Measurements from ENCODE around the gene LDLRAP1. TPM values are rescaled to one million over a fixed set of nuclear protein-coding genes. Genes with fewer than 3 reads are reported as not detected.

Gene LDLRAP1
- total RNA-seq, 1 experiment from 2014 or later = 16.3 TPM

DNA sequence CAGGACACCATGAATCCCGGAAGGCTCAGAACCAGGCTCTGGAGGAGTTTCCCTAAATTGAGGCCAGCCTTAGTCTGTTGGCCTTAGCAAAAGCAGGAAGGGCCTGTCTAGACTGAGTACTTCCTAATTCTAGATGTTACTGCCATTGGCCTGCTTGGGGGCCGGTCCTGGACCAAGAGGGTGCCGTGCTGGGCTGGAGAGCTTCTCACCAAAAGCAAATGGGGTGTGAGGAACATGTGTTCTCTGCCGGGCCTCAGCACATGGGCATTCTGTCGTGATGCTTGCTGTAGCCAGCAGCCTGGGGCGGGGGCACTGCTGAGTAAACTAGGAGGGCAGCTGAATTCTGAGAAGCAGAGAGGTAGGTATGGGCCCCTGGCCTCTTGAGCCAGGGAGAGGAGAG is 37.5 kb downstream of the LDLRAP1 start:
- H3K4me3 Mint-ChIP-seq = no peak overlapping the region
- ChIA-PET CTCF (interaction anchor here (0.8 to 3.2 kb wide), 11 partner anchors 8 to 229 kb away, joined by 3 to 37 read pairs (median 6); partner anchors contain the start of gene LDLRAP1), POLR2A (no interaction called here)
- peaks cover 8% of the 10 kb centered on the region; the same call in 1 of the 2 replicates for H3K9me3 Mint-ChIP-seq
- TF ChIP-seq, protein P1, sequence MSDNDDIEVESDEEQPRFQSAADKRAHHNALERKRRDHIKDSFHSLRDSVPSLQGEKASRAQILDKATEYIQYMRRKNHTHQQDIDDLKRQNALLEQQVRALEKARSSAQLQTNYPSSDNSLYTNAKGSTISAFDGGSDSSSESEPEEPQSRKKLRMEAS (CRISPR knock-in tag; IDR thresholded peaks at IDR 0.05) = peak; percentile 70; the same call in 1 of the 2 replicates
- no peak for TF ChIP-seq ESRRA (CRISPR knock-in tag; IDR thresholded peaks at IDR 0.05; ENCODE audit: borderline replicate concordance)
- no peaks in the 10 kb centered on the region; the same call in none of the 2 replicates for H3K27me3 Mint-ChIP-seq (ENCODE audit: low read depth)
- H3K36me3 Mint-ChIP-seq = peaks cover 2% of the 10 kb centered on the region; the same call in 1 of the 2 replicates
- peak; percentile 51 for DNase-seq (ENCODE audit: low spot score)
- peak; percentile 76 for ATAC-seq
- no peak overlapping the region for H3K27ac Mint-ChIP-seq
- H3K4me1 Mint-ChIP-seq = peaks cover 30% of the 10 kb centered on the region

DNA sequence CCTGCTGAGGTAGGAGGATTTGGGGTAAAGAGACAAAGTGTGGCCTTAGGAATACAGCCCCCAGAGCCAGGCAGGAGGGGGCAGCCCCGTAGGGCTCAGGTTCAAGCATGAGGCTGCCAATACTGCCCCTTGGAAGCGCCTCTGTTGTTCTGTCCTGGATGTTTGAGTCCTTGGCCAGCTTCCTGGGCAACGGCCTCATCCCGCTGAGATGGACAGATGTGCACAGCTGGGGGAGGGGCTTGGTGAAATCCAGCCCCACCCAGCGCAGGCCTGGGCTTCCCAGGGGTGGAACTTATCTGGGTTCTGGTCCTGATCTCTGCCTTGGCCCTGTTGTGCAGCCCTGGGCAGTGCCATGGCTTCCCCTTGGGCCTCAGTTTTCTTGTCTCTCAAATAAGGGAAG is 38.4 kb downstream of the LDLRAP1 start:
- CTCF ChIA-PET = interaction anchor here (0.8 to 3.2 kb wide), 10 partner anchors 8 to 229 kb away, joined by 3 to 37 read pairs (median 5); partner anchors contain the start of gene LDLRAP1
- peaks cover 2% of the 10 kb centered on the region; the same call in 1 of the 2 replicates for H3K36me3 Mint-ChIP-seq

More for the DNA sequence above, 38.4 kb downstream of the LDLRAP1 start:
- H3K9me3 Mint-ChIP-seq = peaks cover 8% of the 10 kb centered on the region; the same call in 1 of the 2 replicates
- H3K27ac Mint-ChIP-seq = no peak overlapping the region
- POLR2A ChIA-PET = interaction anchor here (0.6 kb wide), 1 partner anchor 78 kb away, joined by 4 read pairs; no protein-coding TSS in a partner anchor
- ATAC-seq (no peak), DNase-seq (ENCODE audit: low spot score) (no peak)
- no peak overlapping the region for H3K4me3 Mint-ChIP-seq
- TF ChIP-seq SMAD4 (CRISPR knock-in tag; IDR thresholded peaks at IDR 0.05) (no peak), MXD4 (CRISPR knock-in tag; IDR thresholded peaks at IDR 0.05; ENCODE audit: borderline replicate concordance) (no peak), FOXK1 (CRISPR knock-in tag; IDR thresholded peaks at IDR 0.05) (no peak), HMGA2 (CRISPR knock-in tag; IDR thresholded peaks at IDR 0.05) (no peak), ZNF423 (CRISPR knock-in tag; IDR thresholded peaks at IDR 0.05) (no peak), ZNF138 (CRISPR knock-in tag; conservative IDR thresholded peaks at IDR 0.05) (no peak), RELA (CRISPR knock-in tag; IDR thresholded peaks at IDR 0.05; ENCODE audit: borderline replicate concordance) (no peak), NFATC4 (CRISPR knock-in tag; IDR thresholded peaks at IDR 0.05) (no peak), CREB1 (CRISPR knock-in tag; IDR thresholded peaks at IDR 0.05) (no peak), ZNF219 (CRISPR knock-in tag; IDR thresholded peaks at IDR 0.05; ENCODE audit: borderline replicate concordance) (no peak), TEAD4 (CRISPR knock-in tag; IDR thresholded peaks at IDR 0.05) (no peak), SOX15 (CRISPR knock-in tag; IDR thresholded peaks at IDR 0.05) (no peak)
- TF ChIP-seq, protein P2, sequence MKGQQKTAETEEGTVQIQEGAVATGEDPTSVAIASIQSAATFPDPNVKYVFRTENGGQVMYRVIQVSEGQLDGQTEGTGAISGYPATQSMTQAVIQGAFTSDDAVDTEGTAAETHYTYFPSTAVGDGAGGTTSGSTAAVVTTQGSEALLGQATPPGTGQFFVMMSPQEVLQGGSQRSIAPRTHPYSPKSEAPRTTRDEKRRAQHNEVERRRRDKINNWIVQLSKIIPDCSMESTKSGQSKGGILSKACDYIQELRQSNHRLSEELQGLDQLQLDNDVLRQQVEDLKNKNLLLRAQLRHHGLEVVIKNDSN (CRISPR knock-in tag; IDR thresholded peaks at IDR 0.05) = no peak
- TF ChIP-seq, protein P3, sequence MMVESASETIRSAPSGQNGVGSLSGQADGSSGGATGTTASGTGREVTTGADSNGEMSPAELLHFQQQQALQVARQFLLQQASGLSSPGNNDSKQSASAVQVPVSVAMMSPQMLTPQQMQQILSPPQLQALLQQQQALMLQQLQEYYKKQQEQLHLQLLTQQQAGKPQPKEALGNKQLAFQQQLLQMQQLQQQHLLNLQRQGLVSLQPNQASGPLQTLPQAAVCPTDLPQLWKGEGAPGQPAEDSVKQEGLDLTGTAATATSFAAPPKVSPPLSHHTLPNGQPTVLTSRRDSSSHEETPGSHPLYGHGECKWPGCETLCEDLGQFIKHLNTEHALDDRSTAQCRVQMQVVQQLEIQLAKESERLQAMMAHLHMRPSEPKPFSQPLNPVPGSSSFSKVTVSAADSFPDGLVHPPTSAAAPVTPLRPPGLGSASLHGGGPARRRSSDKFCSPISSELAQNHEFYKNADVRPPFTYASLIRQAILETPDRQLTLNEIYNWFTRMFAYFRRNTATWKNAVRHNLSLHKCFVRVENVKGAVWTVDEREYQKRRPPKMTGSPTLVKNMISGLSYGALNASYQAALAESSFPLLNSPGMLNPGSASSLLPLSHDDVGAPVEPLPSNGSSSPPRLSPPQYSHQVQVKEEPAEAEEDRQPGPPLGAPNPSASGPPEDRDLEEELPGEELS (CRISPR knock-in tag; IDR thresholded peaks at IDR 0.05) = no peak
- TF ChIP-seq, protein P4, sequence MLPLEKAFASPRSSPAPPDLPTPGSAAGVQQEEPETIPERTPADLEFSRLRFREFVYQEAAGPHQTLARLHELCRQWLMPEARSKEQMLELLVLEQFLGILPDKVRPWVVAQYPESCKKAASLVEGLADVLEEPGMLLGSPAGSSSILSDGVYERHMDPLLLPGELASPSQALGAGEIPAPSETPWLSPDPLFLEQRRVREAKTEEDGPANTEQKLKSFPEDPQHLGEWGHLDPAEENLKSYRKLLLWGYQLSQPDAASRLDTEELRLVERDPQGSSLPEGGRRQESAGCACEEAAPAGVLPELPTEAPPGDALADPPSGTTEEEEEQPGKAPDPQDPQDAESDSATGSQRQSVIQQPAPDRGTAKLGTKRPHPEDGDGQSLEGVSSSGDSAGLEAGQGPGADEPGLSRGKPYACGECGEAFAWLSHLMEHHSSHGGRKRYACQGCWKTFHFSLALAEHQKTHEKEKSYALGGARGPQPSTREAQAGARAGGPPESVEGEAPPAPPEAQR (CRISPR knock-in tag; IDR thresholded peaks at IDR 0.05) = no peak
- TF ChIP-seq, protein P5, sequence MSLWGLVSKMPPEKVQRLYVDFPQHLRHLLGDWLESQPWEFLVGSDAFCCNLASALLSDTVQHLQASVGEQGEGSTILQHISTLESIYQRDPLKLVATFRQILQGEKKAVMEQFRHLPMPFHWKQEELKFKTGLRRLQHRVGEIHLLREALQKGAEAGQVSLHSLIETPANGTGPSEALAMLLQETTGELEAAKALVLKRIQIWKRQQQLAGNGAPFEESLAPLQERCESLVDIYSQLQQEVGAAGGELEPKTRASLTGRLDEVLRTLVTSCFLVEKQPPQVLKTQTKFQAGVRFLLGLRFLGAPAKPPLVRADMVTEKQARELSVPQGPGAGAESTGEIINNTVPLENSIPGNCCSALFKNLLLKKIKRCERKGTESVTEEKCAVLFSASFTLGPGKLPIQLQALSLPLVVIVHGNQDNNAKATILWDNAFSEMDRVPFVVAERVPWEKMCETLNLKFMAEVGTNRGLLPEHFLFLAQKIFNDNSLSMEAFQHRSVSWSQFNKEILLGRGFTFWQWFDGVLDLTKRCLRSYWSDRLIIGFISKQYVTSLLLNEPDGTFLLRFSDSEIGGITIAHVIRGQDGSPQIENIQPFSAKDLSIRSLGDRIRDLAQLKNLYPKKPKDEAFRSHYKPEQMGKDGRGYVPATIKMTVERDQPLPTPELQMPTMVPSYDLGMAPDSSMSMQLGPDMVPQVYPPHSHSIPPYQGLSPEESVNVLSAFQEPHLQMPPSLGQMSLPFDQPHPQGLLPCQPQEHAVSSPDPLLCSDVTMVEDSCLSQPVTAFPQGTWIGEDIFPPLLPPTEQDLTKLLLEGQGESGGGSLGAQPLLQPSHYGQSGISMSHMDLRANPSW (CRISPR knock-in tag; conservative IDR thresholded peaks at IDR 0.05; ENCODE audit: low read depth) = no peak
- TF ChIP-seq, protein P6, sequence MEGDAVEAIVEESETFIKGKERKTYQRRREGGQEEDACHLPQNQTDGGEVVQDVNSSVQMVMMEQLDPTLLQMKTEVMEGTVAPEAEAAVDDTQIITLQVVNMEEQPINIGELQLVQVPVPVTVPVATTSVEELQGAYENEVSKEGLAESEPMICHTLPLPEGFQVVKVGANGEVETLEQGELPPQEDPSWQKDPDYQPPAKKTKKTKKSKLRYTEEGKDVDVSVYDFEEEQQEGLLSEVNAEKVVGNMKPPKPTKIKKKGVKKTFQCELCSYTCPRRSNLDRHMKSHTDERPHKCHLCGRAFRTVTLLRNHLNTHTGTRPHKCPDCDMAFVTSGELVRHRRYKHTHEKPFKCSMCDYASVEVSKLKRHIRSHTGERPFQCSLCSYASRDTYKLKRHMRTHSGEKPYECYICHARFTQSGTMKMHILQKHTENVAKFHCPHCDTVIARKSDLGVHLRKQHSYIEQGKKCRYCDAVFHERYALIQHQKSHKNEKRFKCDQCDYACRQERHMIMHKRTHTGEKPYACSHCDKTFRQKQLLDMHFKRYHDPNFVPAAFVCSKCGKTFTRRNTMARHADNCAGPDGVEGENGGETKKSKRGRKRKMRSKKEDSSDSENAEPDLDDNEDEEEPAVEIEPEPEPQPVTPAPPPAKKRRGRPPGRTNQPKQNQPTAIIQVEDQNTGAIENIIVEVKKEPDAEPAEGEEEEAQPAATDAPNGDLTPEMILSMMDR (IDR thresholded peaks at IDR 0.05) = no peak
- no peaks in the 10 kb centered on the region; the same call in none of the 2 replicates for H3K27me3 Mint-ChIP-seq (ENCODE audit: low read depth)
- peaks cover 36% of the 10 kb centered on the region for H3K4me1 Mint-ChIP-seq

All from WTC11 (cell line).